ENCODE measurements around the gene LOXHD1. TPM values are rescaled to one million over a fixed set of nuclear protein-coding genes. Genes with fewer than 3 reads are reported as not detected.
A peak's percentile ranks its signal among the peaks of the same experiment; 100 is the strongest.

LOXHD1 gene
- total and polyA plus RNA-seq, 2 experiments from 2014 or later = 0.21 TPM; not detected in 1

DNA sequence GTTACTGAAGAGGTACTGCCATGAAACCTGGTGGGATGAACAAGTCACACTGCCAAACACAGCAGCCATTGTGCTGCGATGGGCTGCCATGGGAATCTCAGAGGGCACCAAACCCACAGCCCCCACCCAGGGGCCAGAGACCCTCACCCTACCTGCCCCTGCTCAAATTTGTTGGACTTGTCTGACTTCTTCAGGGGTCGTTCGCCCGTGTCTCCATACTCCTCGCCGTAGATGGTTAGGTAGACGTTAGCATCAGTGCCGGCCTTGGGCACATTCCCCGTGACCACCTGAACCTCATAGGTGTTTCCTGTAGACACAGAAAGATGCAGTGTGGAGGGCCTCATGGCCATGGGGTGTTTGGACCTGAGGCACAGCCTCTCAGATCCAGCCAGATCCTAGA lies 97.7 kb downstream of the LOXHD1 start:
- TF ChIP-seq CTCF (IDR thresholded peaks at IDR 0.05; ENCODE audit: low read depth, low read length) = no peak

GRCh38 chr18:46556590-46557206 lies 100.3 kb downstream of the LOXHD1 start:
- no peaks in the 10 kb centered on the region for H3K27me3 ChIP-seq
- H3K9me3 ChIP-seq (ENCODE audit: low read depth) = no peaks in the 10 kb centered on the region
- H3K27ac ChIP-seq = no peak overlapping the region
- DNase-seq (ENCODE audit: low read depth in 1 of 2, low spot score in 1 of 2) = no peak
- TF ChIP-seq CTCF (IDR thresholded peaks at IDR 0.05; ENCODE audit: low read depth, low read length) = no peak
- no peak overlapping the region for H3K4me3 ChIP-seq
- H3K4me1 ChIP-seq (ENCODE audit: low read depth) = no peaks in the 10 kb centered on the region
- no peaks in the 10 kb centered on the region for H3K36me3 ChIP-seq

More for the DNA sequence above, 97.7 kb downstream of the LOXHD1 start:
- Histone ChIP-seq H3K27ac (no peak overlapping the region), H3K9me3 (ENCODE audit: low read depth) (no peaks in the 10 kb centered on the region), H3K4me3 (no peak overlapping the region), H3K27me3 (no peaks in the 10 kb centered on the region), H3K36me3 (no peaks in the 10 kb centered on the region), H3K4me1 (ENCODE audit: low read depth) (no peaks in the 10 kb centered on the region)
- DNase-seq (ENCODE audit: low read depth in 1 of 2, low spot score in 1 of 2) = no peak

- H3K4me1 ChIP-seq (ENCODE audit: low read depth) = no peaks in the 10 kb centered on the region
- H3K9me3 ChIP-seq (ENCODE audit: low read depth) = no peaks in the 10 kb centered on the region
- peak; percentile 12 to 77 for DNase-seq (ENCODE audit: low read depth in 1 of 2, low spot score in 1 of 2)
- H3K27ac ChIP-seq = no peak overlapping the region
- no peaks in the 10 kb centered on the region for H3K36me3 ChIP-seq
- TF ChIP-seq CTCF (IDR thresholded peaks at IDR 0.05; ENCODE audit: low read depth, low read length) = peak; percentile 29
- H3K27me3 ChIP-seq = no peaks in the 10 kb centered on the region
- H3K4me3 ChIP-seq = no peak overlapping the region
Measured at GRCh38 chr18:46555724-46556123, 101.3 kb downstream of the LOXHD1 start.

DNA sequence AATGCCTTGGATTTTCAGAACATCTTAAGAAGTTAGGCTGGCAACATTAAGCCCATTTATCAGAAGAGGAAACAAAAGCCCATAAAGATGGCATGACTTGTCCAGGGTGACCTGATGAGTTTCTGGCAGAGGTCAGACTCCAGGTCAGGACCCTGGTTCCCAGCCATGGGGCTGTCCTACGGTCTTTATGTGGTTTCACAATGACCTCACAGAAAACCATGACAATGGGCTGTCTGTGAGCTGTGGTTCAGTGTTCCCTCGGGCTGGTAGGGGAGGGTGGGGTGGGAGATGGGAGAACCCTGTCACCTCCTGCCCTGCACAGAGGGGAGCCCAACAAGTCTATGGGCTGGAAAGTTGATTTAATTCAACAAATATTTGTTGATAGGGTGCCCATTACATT lies 101.8 kb downstream of the LOXHD1 start:
- no peaks in the 10 kb centered on the region for H3K36me3 ChIP-seq
- DNase-seq (ENCODE audit: low read depth in 1 of 2, low spot score in 1 of 2) = no peak
- no peak overlapping the region for H3K27ac ChIP-seq
- no peaks in the 10 kb centered on the region for H3K27me3 ChIP-seq
- H3K4me3 ChIP-seq = no peak overlapping the region
- no peaks in the 10 kb centered on the region for H3K4me1 ChIP-seq (ENCODE audit: low read depth)
- no peak for TF ChIP-seq CTCF (IDR thresholded peaks at IDR 0.05; ENCODE audit: low read depth, low read length)
- H3K9me3 ChIP-seq (ENCODE audit: low read depth) = no peaks in the 10 kb centered on the region

DNA sequence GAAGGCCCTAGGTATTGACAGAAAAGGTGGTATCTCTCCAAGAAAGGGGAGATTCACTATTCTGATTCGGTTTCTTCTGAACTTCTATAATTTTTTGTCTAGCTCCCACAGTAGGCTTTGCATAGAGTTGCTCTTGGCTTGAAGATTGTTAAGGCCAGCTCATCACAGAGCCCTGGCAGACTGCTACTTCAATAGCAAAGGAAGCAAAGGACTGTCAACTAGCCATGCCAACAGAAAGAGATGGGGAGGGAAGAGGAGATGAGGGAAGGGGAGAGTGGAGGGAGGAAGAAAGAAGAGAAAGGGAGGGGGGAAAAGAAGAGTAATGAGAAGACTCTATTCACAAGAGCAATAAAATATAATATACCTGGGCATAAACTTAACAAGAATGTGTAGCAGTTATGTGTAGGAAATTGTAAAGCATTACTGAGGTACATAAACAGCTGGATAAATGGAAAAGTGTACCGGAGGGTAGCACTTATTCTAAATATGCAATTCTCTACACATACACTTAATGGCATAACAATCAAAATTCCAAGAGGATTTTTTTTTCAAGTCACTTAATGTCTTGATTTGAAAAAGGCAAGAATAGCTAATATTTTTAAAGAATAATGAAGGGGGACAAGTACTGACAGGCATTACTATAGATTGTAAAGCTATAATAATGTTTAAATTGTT lies 102.5 kb downstream of the LOXHD1 start:
- H3K4me1 ChIP-seq (ENCODE audit: low read depth) = no peaks in the 10 kb centered on the region
- H3K9me3 ChIP-seq (ENCODE audit: low read depth) = no peaks in the 10 kb centered on the region
- no peak overlapping the region for H3K27ac ChIP-seq
- no peaks in the 10 kb centered on the region for H3K27me3 ChIP-seq
- TF ChIP-seq CTCF (IDR thresholded peaks at IDR 0.05; ENCODE audit: low read depth, low read length) = no peak
- no peak for DNase-seq (ENCODE audit: low read depth in 1 of 2, low spot score in 1 of 2)
- no peak overlapping the region for H3K4me3 ChIP-seq
- H3K36me3 ChIP-seq = no peaks in the 10 kb centered on the region
